Medulla oblongata (tissue), 1 donor: ENCODE data around the gene PHC2.

Experiments used
- DNase-seq: peaks from one replicate; pipeline ENCODE4 v3.0.0-alpha.2; 2015; ENCODE audit errors: extremely low spot score

PHC2 gene

DNA sequence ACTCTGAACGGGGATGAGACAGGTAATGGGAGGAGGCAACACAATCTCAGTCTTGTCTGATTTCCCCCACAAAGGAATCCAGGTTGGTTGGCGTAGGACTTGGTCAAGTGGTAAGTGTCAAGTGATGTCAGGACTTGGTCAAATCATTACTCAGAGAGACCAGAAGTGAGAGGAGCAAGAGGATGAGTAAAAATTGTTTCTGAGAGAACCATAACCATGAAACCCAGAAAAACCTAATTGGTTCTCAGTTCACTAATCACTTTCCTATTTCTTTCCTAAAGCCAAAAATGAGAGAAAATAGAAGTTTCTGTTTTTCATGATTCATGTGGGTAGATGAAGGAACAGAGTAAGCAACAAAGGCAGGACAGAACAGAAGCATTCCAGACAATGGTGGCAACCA lies 5.0 kb downstream of the PHC2 start:
- no peak for DNase-seq

DNA sequence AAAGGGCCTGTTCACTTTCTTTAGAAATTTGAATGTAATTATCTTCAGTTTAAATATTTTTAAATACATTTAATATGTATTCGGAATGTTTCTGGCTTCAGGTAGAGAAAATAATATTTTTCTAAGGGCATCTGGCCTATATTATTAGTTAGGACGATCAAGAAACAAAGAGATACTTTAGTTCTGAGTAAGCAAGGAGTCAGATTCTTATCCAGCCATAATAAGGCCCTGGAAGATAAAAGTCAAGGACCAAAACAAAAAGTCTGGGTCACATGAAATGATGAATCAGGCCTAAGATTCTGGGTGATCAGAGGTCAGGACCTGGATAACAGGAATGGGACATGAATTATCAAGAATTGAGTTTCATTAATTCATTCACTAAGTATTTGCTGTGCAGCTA lies 6.3 kb downstream of the PHC2 start:
- DNase-seq, result no peak

DNA sequence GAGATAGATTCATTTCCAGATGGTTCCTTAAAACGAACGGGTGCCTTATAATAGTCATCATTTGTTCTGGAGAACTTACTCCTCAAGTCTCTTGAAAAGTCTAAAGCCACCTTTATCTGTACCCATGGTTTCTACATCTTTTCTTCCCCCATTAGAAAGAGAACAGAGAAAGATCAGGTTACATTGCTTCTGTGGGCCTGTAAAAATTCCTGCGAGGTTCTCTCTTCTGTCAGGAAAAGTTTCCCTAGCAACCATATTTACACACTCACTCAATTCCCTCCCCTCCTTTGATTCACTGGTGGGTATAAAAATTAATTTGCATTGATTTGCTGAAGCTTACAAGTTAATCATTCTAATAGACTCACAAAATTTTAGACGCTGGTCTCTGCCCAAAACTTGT lies 6.7 kb downstream of the PHC2 start:
- no peak for DNase-seq

DNA sequence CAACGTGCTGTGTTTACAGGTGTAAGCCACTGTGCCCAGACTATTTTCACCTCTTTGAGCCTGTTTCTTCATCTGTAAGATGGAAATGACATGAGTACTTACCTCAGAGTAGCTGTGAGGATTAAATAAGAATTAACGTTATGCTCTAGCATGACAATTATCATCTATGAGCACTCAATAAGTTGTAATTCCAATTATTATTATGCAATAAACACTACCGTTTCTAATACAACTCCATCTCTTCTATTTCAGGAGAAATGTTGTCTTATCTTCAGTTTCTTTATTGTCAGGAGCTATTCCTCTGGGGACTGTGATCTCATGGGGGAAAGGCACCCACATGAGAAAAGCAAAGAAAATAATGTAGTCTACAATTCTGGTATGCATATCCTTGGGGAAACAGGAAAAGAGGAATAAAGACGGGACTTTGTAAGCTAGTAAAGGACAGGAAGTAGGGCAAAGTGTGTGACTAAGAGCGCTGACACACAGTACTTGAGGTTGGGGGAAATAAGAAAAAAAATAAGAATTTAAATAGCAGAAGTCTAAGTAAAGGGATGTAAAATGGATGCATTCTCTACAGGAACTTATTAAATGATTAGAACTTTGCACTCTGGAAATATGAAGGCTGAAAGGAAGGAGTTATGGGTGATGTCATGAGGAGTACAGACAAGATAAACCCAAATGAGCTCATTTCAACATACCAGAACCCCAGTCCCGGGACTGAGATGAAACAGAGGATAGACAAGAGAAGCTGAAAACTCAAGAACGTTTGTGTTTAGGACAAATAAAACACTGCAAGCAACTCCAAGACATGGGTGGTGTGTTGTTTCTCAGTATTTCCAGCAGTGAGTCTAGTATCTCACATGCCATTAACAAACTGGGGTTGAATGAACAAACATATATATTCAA lies 9.8 kb downstream of the PHC2 start:
- no peak for DNase-seq

DNA sequence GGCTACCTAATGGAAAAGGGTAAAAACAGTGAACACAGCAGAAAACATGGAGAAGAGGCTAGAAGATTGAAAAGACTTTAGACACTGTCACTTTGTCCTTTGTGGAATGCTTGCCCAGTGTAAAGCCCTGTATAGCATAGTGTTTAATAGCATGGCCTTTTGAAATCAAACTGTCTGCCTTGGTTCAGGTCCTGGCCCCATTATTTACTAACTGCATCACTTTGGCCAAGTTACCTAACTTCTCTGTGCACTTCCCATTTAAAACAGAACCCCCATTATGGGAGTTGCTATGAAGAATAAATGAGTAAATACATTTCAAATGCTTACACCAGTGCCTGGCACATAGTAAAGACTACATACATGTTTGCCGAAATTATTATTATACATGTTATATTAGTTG lies 12.1 kb downstream of the PHC2 start:
- no peak for DNase-seq

DNA sequence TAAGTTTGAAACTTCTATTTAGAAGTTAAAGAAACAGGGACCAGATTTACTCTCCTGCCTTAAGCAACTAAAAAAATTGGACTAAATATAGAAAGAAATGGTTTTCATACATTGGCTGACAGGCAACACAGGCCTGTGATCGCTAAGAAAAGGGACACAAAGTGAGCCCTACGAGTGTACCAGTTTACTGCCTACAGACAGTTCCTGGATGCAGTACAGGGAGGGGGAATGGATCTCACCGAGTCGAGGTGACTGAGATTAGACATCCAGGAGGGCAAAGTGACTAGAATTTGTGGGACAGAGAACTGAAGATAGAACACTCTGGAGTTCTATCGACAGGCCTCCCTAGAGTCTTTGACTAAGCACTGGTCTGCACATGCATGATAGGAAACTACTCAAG lies 16.0 kb downstream of the PHC2 start:
- no peak for DNase-seq

DNA sequence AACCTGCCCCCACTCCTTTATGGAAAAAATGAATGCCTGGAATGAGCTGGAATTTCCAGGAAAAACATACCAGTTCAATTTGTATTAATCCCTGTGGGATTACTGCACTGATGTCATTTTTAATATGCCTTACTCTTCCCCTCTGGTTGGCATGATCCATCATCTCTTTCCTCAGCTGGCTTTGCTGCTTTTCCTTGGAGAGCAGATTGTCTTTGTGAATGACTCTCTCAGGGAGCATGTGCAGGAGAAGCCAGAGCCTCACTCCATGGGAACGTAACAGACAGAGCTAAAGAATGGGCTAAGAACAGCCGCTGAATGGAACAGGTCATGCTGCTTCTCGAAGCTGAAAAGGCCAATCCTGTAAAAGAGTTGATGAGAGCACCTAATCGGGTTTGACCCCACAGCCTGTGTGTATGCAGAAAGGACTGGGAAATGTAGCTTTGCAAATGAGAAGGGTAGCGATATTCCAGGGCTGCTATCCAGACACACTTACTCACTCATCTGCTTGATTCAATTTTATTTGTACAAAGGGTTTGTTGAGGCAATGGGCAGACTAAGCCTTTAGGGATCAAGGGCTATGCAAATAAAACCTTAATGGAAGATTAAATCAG lies 20.7 kb downstream of the PHC2 start:
- DNase-seq, result peak; percentile 85

DNA sequence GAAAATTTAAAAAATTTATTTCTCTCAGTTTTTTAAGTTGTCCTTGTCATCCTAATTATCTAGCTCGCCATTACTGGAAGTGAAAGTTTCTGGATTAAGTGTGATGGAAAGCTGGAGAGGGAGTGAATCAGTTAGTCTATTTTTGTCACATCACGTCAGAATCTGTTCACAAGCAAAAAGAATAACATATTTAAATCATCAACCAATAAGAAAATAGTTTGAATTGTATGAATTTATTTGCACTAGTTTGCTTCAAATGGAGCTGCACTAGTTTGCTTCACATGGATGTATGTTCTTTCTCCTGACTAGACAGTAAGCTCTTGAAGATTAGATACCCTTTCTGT lies 22.8 kb downstream of the PHC2 start:
- no peak for DNase-seq

DNA sequence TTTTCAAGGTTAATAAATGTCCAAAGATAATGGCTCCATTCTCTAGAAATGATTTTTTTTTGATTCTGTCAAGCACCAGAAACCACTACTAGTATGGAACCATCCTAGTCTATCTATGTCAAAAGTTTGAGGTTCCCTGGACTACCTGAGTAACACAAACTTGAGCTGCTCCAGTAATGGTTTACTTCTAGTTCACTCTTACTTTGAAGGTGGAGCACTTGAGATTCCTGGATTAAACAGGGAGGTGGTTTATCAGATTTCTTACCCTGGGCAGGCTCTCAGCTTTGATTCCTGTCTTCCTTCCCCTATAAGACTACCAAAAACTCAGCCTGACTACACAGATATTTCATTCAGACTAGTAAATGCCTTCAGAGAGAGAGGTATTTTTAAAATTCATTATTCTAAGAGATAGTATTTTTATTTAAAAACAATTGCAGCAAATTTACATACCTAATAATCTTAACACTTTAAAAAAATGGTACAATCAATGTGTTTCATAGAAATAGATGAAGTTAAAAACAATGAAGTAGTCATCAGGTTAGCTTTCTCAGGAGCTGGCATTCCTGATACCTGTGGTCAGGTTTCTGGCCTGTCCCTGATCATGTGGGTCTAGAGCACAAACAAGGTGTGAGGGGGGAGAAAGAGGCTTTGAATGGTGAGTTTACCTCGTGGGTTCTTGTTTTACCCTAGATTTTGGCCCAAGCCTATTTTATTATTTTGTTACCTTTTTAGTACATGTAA lies 23.4 kb downstream of the PHC2 start:
- no peak for DNase-seq

DNA sequence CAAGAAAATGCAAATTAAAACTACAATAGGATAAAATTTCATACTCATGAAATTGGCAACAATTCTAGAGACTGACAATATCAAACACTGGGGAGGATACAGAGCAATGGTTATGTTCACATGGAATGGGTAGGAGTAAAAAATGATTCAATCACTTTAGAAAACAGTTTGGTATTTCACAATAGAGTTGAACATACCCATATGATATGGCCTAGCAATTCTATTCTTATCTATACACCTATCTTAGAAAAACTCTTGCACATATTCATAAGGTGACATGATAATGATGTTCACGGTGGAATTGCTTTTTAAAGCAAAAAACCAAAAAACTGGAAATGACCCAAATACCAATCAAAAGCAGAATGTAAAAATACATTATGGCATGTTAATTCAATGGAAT lies 28.7 kb downstream of the PHC2 start:
- no peak for DNase-seq

DNA sequence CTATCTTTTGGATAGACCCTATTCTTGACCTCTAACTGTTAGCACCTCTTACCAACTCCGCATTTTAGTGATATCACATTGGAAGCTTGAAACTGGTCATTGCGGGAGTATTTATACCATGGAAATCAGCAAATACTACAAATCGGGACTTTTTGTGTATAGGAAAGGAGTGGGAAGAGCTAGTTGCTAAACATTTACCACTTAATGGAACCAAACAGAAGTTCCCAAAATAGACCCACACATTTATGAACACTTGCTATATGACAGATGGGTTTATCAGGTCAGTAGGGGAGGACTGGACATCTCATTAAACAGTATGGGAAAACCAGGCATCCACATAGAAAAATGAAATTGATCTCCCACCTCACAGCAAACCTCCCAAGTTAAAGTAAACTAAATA lies 29.4 kb downstream of the PHC2 start:
- no peak for DNase-seq

DNA sequence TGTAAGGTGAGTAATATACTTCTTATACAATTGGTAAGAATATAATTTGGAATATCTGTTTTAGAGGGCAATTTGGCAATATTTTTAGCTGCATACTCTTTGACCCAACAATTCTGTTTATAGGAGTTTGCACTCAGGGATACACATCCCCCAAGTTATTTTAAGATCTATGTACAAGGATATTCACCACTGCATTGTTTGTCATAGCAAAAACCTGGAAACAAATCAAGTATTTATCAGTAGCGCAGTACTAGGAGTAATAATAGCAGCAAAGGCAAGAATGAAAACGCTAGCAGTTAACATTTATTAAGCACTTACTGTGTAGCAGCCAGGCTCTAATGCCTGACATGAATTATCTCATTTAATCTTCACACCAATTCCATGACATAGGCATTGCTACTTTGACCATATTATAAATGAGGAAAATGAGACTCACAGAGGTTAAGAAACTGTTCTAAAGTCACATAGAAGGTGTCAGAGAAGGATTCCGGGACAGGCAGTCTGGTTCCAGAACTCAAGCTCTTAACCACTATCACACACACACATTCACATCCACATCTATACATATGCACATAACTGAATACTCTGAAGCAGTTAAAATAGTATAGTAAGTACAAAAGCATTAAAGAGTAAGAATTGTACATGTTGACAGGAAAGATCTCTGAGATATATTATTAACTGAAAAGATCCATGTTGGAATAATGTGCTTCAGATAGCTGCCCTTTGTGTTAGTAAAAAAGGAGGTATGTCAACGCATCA lies 30.6 kb downstream of the PHC2 start:
- DNase-seq, result no peak

DNA sequence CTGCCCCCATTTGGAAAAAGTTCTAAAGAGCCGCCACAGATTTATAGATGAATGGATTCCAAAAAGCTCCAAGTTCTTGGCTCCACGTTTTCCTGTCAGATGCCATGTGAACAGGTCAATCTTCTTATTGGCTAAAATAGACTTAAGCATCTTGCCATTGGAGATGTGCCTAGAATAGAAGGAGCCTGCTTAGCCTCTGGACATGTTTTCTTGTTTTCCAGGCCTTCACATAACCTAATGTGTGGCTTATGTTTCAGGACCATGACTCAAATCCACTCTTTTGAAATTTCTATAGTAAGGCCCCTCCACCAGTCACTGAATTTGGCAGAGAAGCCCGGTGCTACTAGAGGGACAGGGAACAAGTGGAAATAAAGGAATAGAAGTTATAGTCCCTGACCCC lies 31.5 kb downstream of the PHC2 start:
- DNase-seq, result no peak

DNA sequence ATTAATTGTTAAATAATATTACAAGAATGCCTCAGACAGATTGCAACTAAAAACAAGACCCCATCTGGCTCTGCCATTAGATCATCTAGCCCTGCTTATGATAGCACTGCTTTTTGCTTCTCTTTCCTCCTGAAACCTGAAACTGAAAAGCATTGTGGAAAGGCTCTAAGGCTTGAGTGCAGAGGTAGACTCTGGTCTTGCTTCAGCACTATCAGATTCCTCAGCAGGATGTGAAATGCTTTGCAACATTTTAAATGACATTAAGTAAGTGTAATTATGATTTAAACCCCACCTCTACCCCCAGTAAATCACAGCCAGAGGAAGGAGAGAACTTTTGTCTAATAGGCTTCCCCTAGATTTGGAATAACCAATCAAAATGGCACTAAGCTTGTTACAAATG lies 32.9 kb downstream of the PHC2 start:
- no peak for DNase-seq

DNA sequence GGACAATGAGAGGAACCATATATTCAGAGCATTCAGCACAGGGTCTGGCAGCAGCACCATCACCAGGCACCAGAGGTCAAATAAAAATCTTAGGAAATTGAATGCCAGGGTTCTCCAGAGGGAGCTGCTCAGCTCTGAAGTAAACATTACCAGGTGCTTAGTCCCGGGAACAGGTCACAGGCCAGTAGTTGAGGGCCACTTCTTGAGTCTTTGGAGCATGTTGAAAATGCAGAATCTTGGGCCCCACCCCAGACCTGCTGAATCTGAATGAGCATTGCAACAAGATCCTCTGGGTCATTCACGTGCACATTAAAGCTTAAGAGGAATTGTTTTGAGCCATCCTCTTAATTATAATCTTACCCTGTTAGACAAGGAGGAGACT lies 33.8 kb downstream of the PHC2 start:
- no peak for DNase-seq

DNA sequence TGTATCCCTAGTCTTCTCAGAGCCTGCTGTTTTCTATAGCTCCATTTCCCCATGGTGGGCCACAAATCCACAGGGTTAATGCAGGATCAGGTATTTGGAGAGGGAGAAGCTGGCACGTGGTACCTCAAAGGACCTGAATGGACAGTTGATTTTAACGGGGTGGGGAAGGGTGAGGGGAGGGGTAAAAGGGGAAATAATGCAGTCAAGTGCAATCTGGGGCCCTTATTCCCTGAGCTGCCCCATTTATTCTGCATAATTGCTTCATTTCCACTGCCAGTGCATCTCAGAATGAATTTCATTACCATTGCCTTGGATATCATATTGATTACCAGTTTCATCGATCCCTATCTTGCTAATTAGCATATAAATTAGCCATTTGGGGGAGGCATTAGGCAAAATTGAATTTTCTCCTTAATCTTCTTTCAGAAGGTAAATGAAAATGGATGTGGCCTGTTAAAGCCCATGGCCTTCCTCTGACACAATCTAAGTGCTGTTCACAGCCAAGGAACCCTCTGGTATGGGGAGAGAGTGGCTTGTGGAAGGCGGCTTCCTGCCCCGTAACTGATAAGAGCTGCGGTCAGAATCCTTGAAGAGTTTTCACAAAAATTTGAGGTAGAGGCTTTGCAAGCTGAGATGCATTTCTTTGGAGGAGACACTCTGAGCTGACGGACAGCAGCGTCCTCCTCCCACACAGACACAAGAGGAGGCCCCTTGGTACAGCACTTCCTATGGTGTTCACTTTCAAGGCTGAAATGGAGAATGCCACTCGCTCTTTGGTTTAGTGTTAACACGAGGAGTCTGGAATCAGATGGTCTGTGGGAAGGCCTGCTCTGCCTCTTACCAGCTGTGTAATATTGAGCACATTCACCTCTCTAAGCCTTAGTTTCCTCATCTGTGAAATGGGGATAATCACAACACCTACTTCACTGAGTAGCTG lies 34.4 kb downstream of the PHC2 start:
- DNase-seq, result no peak

DNA sequence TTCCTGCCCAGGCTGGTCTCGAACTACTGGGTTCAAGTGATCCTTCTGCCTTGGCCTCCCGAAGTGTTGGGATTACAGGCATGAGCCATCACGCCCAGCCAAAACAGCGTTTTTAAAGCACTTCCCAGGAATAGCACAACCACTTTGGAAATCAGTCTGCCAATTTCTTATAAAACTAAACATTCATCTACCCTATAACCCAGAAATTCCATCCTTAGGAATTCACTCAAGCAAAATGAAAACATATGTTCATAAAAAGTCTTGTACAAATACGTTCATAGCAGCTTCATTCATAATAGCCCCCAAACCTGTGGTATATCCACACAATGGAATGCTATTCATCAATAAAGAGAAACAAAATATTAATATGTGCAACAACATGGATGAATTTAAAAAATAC lies 36.1 kb downstream of the PHC2 start:
- no peak for DNase-seq

DNA sequence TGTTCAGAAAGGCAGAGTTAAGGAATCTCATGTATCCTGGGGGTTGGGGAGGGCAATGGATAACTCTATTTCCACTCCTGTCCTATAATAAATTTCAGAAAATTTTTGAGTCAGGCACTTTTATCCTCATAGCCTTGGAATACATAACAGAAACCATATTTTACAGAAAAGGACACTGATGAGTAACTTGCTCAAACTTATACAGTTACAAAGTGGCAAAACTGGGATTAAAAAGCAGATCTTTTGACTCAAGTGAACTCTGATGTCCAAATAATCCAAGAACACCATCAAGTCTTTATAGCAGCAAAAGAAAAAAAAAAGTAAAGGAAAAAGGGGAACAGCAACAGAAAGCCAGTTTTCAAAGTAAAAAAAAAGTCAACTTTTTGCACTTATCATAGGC lies 36.9 kb downstream of the PHC2 start:
- no peak for DNase-seq

DNA sequence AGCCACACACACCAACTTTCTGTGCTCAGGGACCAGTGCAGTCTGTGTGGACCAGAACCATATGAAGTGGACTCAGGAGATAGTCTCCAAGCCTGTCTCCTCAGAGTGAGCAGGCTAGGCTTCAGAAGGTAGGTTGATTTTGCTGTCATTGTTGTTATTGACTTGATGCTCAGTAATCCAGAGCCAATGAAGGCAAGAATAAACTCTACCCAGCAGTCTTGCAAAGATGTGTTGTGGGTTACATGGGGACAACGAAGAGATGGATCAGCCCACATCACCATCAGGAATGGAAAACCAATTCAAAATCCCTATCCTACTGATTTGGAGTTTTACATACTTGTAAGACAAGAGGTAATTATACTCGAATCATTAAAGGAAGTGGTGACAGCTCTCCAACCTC lies 37.4 kb downstream of the PHC2 start:
- no peak for DNase-seq

DNA sequence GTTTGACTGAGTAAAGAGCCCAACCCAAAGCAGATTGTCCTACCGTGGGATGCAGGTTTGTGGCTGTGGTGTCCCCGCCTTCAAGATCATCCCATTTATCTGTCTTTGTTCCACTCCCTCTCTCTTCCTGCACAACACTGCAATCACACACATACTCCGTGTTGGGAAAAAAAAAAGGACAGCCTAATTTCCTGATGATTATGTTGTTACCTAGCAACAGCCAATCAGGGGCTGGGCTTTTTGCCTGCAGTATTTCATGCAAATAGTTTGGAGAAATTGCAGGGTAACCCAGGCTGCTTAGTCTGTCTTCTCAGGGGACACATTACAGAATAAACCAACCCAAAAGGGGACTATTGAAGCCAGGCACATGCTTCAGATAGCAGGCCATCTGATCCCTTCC lies 38.3 kb downstream of the PHC2 start:
- DNase-seq, result no peak

DNA sequence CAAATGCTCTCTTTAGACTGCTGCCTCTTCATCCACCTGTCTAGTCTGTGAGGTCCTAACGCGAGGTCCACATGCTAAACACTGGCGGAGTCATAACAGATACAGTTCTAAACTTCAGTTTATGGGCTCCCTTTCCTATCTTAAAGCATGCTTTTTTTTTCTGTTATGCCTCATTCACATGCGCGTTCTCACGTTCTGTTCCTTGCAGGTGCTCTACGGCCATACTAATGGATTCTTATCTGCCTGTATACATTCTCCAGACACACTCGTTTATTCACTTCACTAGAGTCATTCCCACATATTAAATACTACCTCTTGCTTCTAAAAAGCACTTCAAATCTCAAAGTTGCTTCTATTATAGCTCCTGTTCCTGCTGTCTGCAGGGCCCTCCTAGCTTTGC lies 38.7 kb downstream of the PHC2 start:
- no peak for DNase-seq
